Neural cell (in vitro differentiated cells): ENCODE data around the gene SAMD4A. TPM values are rescaled to one million over a fixed set of nuclear protein-coding genes. Genes with fewer than 3 reads are reported as not detected.
"Not testable (repeated sequence)": the region's sequence is repeated elsewhere in the genome, so short reads cannot be mapped to it uniquely, and the experiment has no call there.

ENCODE experiments used
- H2AFZ ChIP-seq: fragments of 200-600, 300-800 bp; sonication (generic), shearing (Covaris generic); 2 replicates; pipeline ENCODE4 v1.6.0; 2014; ENCODE audit warnings: low read depth, mild to moderate bottlenecking, antibody characterized with exemption, low read length, moderate library complexity
- H3F3A ChIP-seq: fragments of 200-600 bp; shearing (Covaris generic); 2 replicates; pipeline ENCODE4 v1.6.1; 2016; ENCODE audit warnings: mild to moderate bottlenecking, moderate library complexity, mixed read lengths, antibody characterized with exemption, low read length; ENCODE audit not compliant: insufficient read depth, poor library complexity, severe bottlenecking
- H3K27ac ChIP-seq: fragments of 200-600, 300-800 bp; sonication (generic), shearing (Covaris generic); 2 replicates; pipeline ENCODE4 v1.5.1; 2014; ENCODE audit warnings: mild to moderate bottlenecking, low read length, moderate library complexity
- H3K27me3 ChIP-seq: fragments of 300-800, 200-600 bp; sonication (generic), shearing (Covaris generic); 2 replicates; pipeline ENCODE4 v1.6.0; 2014; ENCODE audit warnings: mild to moderate bottlenecking, low read depth, low read length, moderate library complexity; ENCODE audit not compliant: insufficient read depth
- H3K36me3 ChIP-seq: fragments of 300-800, 200-600 bp; sonication (generic), shearing (Covaris generic); 2 replicates; pipeline ENCODE4 v1.5.1; 2014; ENCODE audit warnings: mild to moderate bottlenecking, antibody characterized with exemption, low read length, moderate library complexity; ENCODE audit not compliant: insufficient read depth
- H3K4me2 ChIP-seq: fragments of 300-800, 200-600 bp; sonication (generic), shearing (Covaris generic); 2 replicates; pipeline ENCODE4 v1.6.0; 2014; ENCODE audit warnings: mild to moderate bottlenecking, low read length
- H3K4me3 ChIP-seq: fragments of 300-800, 200-600 bp; sonication (generic), shearing (Covaris generic); 2 replicates; pipeline ENCODE4 v1.5.1; 2014; ENCODE audit warnings: mild to moderate bottlenecking, low read length, moderate library complexity
- H3K79me2 ChIP-seq: fragments of 200-600 bp; shearing (Covaris generic); replicated peaks from 2 replicates; pipeline ENCODE4 v1.6.0; 2014; ENCODE audit warnings: mild to moderate bottlenecking, low read length, moderate library complexity; ENCODE audit not compliant: insufficient read depth
- H3K9ac ChIP-seq: fragments of 300-800, 200-600 bp; sonication (generic), shearing (Covaris generic); 2 replicates; pipeline ENCODE4 v1.6.1; 2016; ENCODE audit warnings: mild to moderate bottlenecking, low read length, mixed read lengths
- H3K9me2 ChIP-seq: fragments of 200-600 bp; shearing (Covaris generic); 2 replicates; pipeline ENCODE4 v1.6.1; 2016; ENCODE audit warnings: mild to moderate bottlenecking, low read length, mixed read lengths; ENCODE audit not compliant: insufficient read depth
- H3K9me3 ChIP-seq: fragments of 200-600, 300-800 bp; sonication (generic), shearing (Covaris generic); 2 replicates; pipeline ENCODE4 v1.6.1; 2016; ENCODE audit warnings: mild to moderate bottlenecking, mixed run types, low read length, moderate library complexity, mixed read lengths
- H4K20me1 ChIP-seq: fragments of 200-600 bp; shearing (Covaris generic); 2 replicates; pipeline ENCODE4 v1.6.1; 2016; ENCODE audit warnings: mild to moderate bottlenecking, mixed run types; ENCODE audit not compliant: insufficient read depth
- EP300 ChIP-seq: fragments of 450-650 bp; conservative IDR thresholded peaks from 2 replicates; pipeline ENCODE4 v1.6.1; 2014; ENCODE audit warnings: antibody characterized with exemption, mild to moderate bottlenecking, moderate library complexity; ENCODE audit not compliant: poor library complexity, severe bottlenecking
- POLR2AphosphoS5 ChIP-seq: IDR thresholded peaks from 2 replicates; pipeline ENCODE4 v1.6.1; 2012
- RAD21 ChIP-seq: fragments of 450-650 bp; conservative IDR thresholded peaks from 2 replicates; pipeline ENCODE4 v1.6.1; 2014; ENCODE audit warnings: antibody characterized with exemption, mild to moderate bottlenecking, moderate library complexity
- SMC3 ChIP-seq: fragments of 450-650 bp; conservative IDR thresholded peaks from 2 replicates; pipeline ENCODE4 v1.6.1; 2014; ENCODE audit warnings: antibody characterized with exemption, mild to moderate bottlenecking, moderate library complexity; ENCODE audit not compliant: poor library complexity
- TAF1 ChIP-seq: IDR thresholded peaks from 2 replicates; pipeline ENCODE4 v1.6.1; 2012; ENCODE audit warnings: low read depth
- polyA plus RNA-seq: library from polyadenylated mRNA; depleted of rRNA; stranded (reverse); fragments of >200 nt; gene quantifications from 2 replicates; pipeline ENCODE4 v1.2.3, GENCODE V29; 2014
- TF ChIP-seq, protein P1 (sequence below): IDR thresholded peaks from 2 replicates; pipeline ENCODE4 v1.6.1; 2012; ENCODE audit warnings: borderline replicate concordance
- TF ChIP-seq, protein P2 (sequence below): fragments of 450-650 bp; IDR thresholded peaks from 2 replicates; pipeline ENCODE4 v1.5.1; 2014; ENCODE audit warnings: antibody characterized with exemption, mild to moderate bottlenecking, moderate library complexity; ENCODE audit not compliant: poor library complexity, severe bottlenecking

Gene SAMD4A
- polyA plus RNA-seq, 1 donor from 2014 or later, result 1.0 TPM

DNA sequence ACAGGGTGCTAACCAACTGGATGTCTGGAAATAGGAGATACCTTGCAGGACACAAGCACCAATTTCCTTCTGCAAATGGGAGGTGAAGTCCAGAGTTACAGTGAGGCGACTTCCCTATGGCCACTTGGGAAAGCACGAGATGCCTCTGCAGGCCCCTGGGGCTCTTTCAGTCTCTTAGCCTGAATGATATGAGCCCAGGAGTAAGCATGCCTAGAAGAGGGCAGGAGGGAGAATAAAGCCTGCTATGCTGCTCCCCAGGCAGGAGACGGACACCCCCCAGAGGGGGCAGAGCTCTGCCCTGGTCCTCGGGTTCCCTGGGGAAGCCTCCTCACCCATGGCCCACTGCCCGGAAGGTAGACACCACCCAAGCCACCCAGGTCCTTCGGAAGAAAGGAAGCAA is 230.6 kb downstream of the SAMD4A start:
- no peaks in the 10 kb centered on the region for H3F3A ChIP-seq

GRCh38 chr14:54797986-54798385 is 231.1 kb downstream of the SAMD4A start:
- H3K4me2 ChIP-seq, result no peak overlapping the region
- peaks cover 5% of the 10 kb centered on the region for H3K9me3 ChIP-seq
- no peaks in the 10 kb centered on the region for H3K9me2 ChIP-seq
- no peaks in the 10 kb centered on the region for H3K36me3 ChIP-seq
- H3K79me2 ChIP-seq, result no peaks in the 10 kb centered on the region
- H3K9ac ChIP-seq, result no peak overlapping the region
- H2AFZ ChIP-seq, result no peak overlapping the region
- no peaks in the 10 kb centered on the region for H3F3A ChIP-seq
- no peak overlapping the region for H3K4me3 ChIP-seq
- no peak overlapping the region for H3K27ac ChIP-seq
- no peaks in the 10 kb centered on the region for H4K20me1 ChIP-seq
- H3K27me3 ChIP-seq, result no peaks in the 10 kb centered on the region
- no peak for TF ChIP-seq EP300
- TF ChIP-seq, protein P1, sequence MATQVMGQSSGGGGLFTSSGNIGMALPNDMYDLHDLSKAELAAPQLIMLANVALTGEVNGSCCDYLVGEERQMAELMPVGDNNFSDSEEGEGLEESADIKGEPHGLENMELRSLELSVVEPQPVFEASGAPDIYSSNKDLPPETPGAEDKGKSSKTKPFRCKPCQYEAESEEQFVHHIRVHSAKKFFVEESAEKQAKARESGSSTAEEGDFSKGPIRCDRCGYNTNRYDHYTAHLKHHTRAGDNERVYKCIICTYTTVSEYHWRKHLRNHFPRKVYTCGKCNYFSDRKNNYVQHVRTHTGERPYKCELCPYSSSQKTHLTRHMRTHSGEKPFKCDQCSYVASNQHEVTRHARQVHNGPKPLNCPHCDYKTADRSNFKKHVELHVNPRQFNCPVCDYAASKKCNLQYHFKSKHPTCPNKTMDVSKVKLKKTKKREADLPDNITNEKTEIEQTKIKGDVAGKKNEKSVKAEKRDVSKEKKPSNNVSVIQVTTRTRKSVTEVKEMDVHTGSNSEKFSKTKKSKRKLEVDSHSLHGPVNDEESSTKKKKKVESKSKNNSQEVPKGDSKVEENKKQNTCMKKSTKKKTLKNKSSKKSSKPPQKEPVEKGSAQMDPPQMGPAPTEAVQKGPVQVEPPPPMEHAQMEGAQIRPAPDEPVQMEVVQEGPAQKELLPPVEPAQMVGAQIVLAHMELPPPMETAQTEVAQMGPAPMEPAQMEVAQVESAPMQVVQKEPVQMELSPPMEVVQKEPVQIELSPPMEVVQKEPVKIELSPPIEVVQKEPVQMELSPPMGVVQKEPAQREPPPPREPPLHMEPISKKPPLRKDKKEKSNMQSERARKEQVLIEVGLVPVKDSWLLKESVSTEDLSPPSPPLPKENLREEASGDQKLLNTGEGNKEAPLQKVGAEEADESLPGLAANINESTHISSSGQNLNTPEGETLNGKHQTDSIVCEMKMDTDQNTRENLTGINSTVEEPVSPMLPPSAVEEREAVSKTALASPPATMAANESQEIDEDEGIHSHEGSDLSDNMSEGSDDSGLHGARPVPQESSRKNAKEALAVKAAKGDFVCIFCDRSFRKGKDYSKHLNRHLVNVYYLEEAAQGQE, result no peak

More for the DNA sequence above, 230.6 kb downstream of the SAMD4A start:
- peaks cover 5% of the 10 kb centered on the region for H3K9me3 ChIP-seq
- no peak overlapping the region for H2AFZ ChIP-seq
- H3K4me3 ChIP-seq, result no peak overlapping the region
- H4K20me1 ChIP-seq, result no peaks in the 10 kb centered on the region
- H3K9me2 ChIP-seq, result no peaks in the 10 kb centered on the region
- no peaks in the 10 kb centered on the region for H3K36me3 ChIP-seq
- H3K27me3 ChIP-seq, result no peaks in the 10 kb centered on the region
- no peak overlapping the region for H3K9ac ChIP-seq
- no peak overlapping the region for H3K4me2 ChIP-seq
- no peak for TF ChIP-seq EP300
- TF ChIP-seq, protein P2, sequence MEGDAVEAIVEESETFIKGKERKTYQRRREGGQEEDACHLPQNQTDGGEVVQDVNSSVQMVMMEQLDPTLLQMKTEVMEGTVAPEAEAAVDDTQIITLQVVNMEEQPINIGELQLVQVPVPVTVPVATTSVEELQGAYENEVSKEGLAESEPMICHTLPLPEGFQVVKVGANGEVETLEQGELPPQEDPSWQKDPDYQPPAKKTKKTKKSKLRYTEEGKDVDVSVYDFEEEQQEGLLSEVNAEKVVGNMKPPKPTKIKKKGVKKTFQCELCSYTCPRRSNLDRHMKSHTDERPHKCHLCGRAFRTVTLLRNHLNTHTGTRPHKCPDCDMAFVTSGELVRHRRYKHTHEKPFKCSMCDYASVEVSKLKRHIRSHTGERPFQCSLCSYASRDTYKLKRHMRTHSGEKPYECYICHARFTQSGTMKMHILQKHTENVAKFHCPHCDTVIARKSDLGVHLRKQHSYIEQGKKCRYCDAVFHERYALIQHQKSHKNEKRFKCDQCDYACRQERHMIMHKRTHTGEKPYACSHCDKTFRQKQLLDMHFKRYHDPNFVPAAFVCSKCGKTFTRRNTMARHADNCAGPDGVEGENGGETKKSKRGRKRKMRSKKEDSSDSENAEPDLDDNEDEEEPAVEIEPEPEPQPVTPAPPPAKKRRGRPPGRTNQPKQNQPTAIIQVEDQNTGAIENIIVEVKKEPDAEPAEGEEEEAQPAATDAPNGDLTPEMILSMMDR, result no peak
- TF ChIP-seq RAD21, result no peak
- no peak for TF ChIP-seq SMC3
- no peak overlapping the region for H3K27ac ChIP-seq
- H3K79me2 ChIP-seq, result no peaks in the 10 kb centered on the region

- Histone ChIP-seq H3K9me2 (no peaks in the 10 kb centered on the region), H3K27ac (no peak overlapping the region), H3K4me2 (no peak overlapping the region), H3K9me3 (peaks cover 5% of the 10 kb centered on the region), H4K20me1 (no peaks in the 10 kb centered on the region), H3K79me2 (no peaks in the 10 kb centered on the region), H3K4me3 (no peak overlapping the region), H2AFZ (no peak overlapping the region), H3K36me3 (no peaks in the 10 kb centered on the region), H3F3A (no peaks in the 10 kb centered on the region), H3K27me3 (no peaks in the 10 kb centered on the region), H3K9ac (no peak overlapping the region)
- TF ChIP-seq SMC3 (no peak), EP300 (no peak), POLR2AphosphoS5 (no peak), TAF1 (no peak)
- TF ChIP-seq, protein P1, result no peak
Measured at GRCh38 chr14:54798465-54799124, 231.7 kb downstream of the SAMD4A start.

GRCh38 chr14:54801482-54801881 is 234.6 kb downstream of the SAMD4A start:
- not testable (repeated sequence) for H3K79me2 ChIP-seq, H2AFZ ChIP-seq, H3K27ac ChIP-seq, H3K4me2 ChIP-seq, H4K20me1 ChIP-seq, H3F3A ChIP-seq, H3K36me3 ChIP-seq, H3K9me2 ChIP-seq, H3K27me3 ChIP-seq, H3K4me3 ChIP-seq, H3K9ac ChIP-seq, H3K9me3 ChIP-seq
